B cell (primary cell): ENCODE measurements around the gene PPP4R1. TPM values are rescaled to one million over a fixed set of nuclear protein-coding genes. Genes with fewer than 3 reads are reported as not detected.

ENCODE experiments used
- ATAC-seq: fragments of 200-7000 bp; cut with Tn5 transposase; one replicate; pipeline ENCODE4 v1.10.0; 2021; ENCODE audit warnings: low read depth, mild to moderate bottlenecking, moderate number of reproducible peaks, moderate library complexity
- CTCF ChIA-PET: fragments of 350-600 bp; sonication (Branson Sonifier 250); formaldehyde crosslinking; loops from one replicate; lab custom pipeline; 2021; ENCODE audit warnings: antibody characterized with exemption, inconsistent platforms; lab: Charles Lee
- POLR2A ChIA-PET: fragments of 350-600 bp; sonication (Branson Sonifier 250); formaldehyde crosslinking; loops from one replicate; lab custom pipeline; 2021; ENCODE audit warnings: antibody characterized with exemption; lab: Charles Lee
- DNase-seq: peaks from one replicate; pipeline ENCODE4 v3.0.0; 2013
- H2AFZ ChIP-seq: 2 replicates; pipeline ENCODE4 v1.6.1; 2012; ENCODE audit warnings: mild to moderate bottlenecking, low read depth, low read length; ENCODE audit not compliant: insufficient read depth, poor library complexity, severe bottlenecking
- H3K27ac ChIP-seq, 2 donors: 1 replicate in 1 of 2; 2 replicates in 1 of 2; pipeline ENCODE4 v1.5.1; 2012 to 2013; ENCODE audit warnings: low read length in 2 of 2, mild to moderate bottlenecking in 2 of 2, moderate library complexity in 1 of 2
- H3K27me3 ChIP-seq, 4 experiments: fragments of 200-600 bp in 1 of 4; sonication (generic) in 1 of 4; replicated peaks in 1 of 4; 1 replicate in 2 of 4; 2 replicates in 2 of 4; pipeline versions ENCODE4 v1.6.1 to v1.7.0; 2013 to 2016; ENCODE audit warnings: low read length in 3 of 4, mild to moderate bottlenecking in 2 of 4, mixed read lengths in 1 of 4, moderate library complexity in 1 of 4; ENCODE audit not compliant: insufficient read depth in 4 of 4, control insufficient read depth in 3 of 4; ENCODE audit errors: control extremely low read depth in 1 of 4
- H3K36me3 ChIP-seq, 2 experiments: replicated peaks in 1 of 2; 1 replicate in 1 of 2; 2 replicates in 1 of 2; pipeline versions ENCODE4 v1.6.1 to v1.7.1; 2013; ENCODE audit warnings: low read length in 1 of 2; ENCODE audit not compliant: insufficient read depth in 2 of 2, control insufficient read depth in 1 of 2; ENCODE audit errors: control extremely low read depth in 1 of 2, extremely low read depth in 1 of 2
- H3K4me1 ChIP-seq, 2 donors: fragments of 200-600 bp in 1 of 2; sonication (generic) in 1 of 2; 1 replicate in 1 of 2; 2 replicates in 1 of 2; pipeline versions ENCODE4 v1.5.1 to v1.6.1; 2013 to 2017; ENCODE audit warnings: low read length in 2 of 2; ENCODE audit not compliant: control insufficient read depth in 2 of 2, insufficient read depth in 2 of 2
- H3K4me2 ChIP-seq: replicated peaks from 2 replicates; pipeline ENCODE3; 2012; ENCODE audit warnings: mild to moderate bottlenecking, low read depth, low read length; ENCODE audit not compliant: poor library complexity, severe bottlenecking
- H3K4me3 ChIP-seq, 5 experiments: fragments of 200-600 bp in 1 of 5; sonication (generic) in 1 of 5; 1 replicate in 3 of 5; 2 replicates in 2 of 5; pipeline versions ENCODE4 v1.5.1 to v1.7.0; 2011 to 2016; ENCODE audit warnings: low read length in 4 of 5, mild to moderate bottlenecking in 4 of 5, low read depth in 2 of 5, control low read depth in 1 of 5, moderate library complexity in 1 of 5; ENCODE audit not compliant: insufficient read depth in 1 of 5; ENCODE audit errors: control extremely low read depth in 1 of 5, extremely low read depth in 1 of 5
- H3K79me2 ChIP-seq: fragments of 200-600 bp; sonication (generic); one replicate; pipeline ENCODE4 v1.6.0; 2016; ENCODE audit warnings: low read length; ENCODE audit not compliant: control insufficient read depth, insufficient read depth
- H3K9ac ChIP-seq: fragments of 200-600 bp; sonication (generic); 2 replicates; pipeline ENCODE4 v1.6.1; 2017; ENCODE audit warnings: mild to moderate bottlenecking, low read length, moderate library complexity
- H3K9me3 ChIP-seq, 3 donors: one replicate each; pipeline versions ENCODE4 v1.6.1 to v1.7.1; 2013; ENCODE audit warnings: low read length in 2 of 3; ENCODE audit not compliant: control insufficient read depth in 2 of 3, insufficient read depth in 1 of 3; ENCODE audit errors: control extremely low read depth in 1 of 3
- H4K20me1 ChIP-seq: 2 replicates; pipeline ENCODE4 v1.6.0; 2012; ENCODE audit warnings: mild to moderate bottlenecking, low read length; ENCODE audit not compliant: insufficient read depth, control insufficient read depth, poor library complexity, severe bottlenecking
- H3K27ac Mint-ChIP-seq: one replicate; pipeline ENCODE4 v1.8.0; 2021; ENCODE audit warnings: mixed read lengths
- H3K27me3 Mint-ChIP-seq: one replicate; pipeline ENCODE4 v1.8.0; 2021; ENCODE audit warnings: mixed read lengths
- H3K4me1 Mint-ChIP-seq: one replicate; pipeline ENCODE4 v1.8.0; 2021; ENCODE audit warnings: mixed read lengths
- H3K4me3 Mint-ChIP-seq: one replicate; pipeline ENCODE4 v1.8.0; 2021; ENCODE audit warnings: mixed read lengths
- H3K9me3 Mint-ChIP-seq: one replicate; pipeline ENCODE4 v1.8.0; 2022; ENCODE audit warnings: mixed read lengths; ENCODE audit not compliant: insufficient read depth
- EZH2 ChIP-seq: IDR thresholded peaks from 2 replicates; pipeline ENCODE4 v1.6.1; 2012; ENCODE audit warnings: borderline replicate concordance, low read depth, mild to moderate bottlenecking, moderate library complexity, low read length; ENCODE audit not compliant: insufficient read depth, poor library complexity, severe bottlenecking
- WGBS: methylation state at CpG from one replicate; pipeline ENCODE4 v1.1.5; 2013; ENCODE audit warnings: missing lambda C conversion rate; ENCODE audit not compliant: insufficient coverage; 5-methylcytosine and 5-hydroxymethylcytosine counted together
- intact Hi-C: fragments of 100-400 bp; cut with micrococcal nuclease; formaldehyde crosslinking; loops from one replicate; pipeline ENCODE4 v1.10.0; 2022
- polyA plus RNA-seq: library from polyadenylated mRNA; depleted of rRNA; stranded (reverse); fragments of >200 nt; gene quantifications from 2 replicates; pipeline ENCODE4 v1.2.3, GENCODE V29; 2012
- total RNA-seq, 2 donors: library from RNA; stranded (reverse); fragments of 120-200 nt in 1 of 2; gene quantifications; 1 replicate in 1 of 2; 2 replicates in 1 of 2; pipeline versions ENCODE4 v1.2.3 to v1.2.4, GENCODE V29; 2013 to 2022
- TF ChIP-seq, protein P1 (sequence below): fragments of 200-600 bp; IDR thresholded peaks from one replicate; pipeline ENCODE4 v1.8.0; 2022; ENCODE audit warnings: antibody characterized with exemption, mild to moderate bottlenecking

Gene PPP4R1
- total and polyA plus RNA-seq, 2 donors (not counting 1 experiment from before 2014, with no cell fraction given) = 33.4 to 57.1 TPM

DNA sequence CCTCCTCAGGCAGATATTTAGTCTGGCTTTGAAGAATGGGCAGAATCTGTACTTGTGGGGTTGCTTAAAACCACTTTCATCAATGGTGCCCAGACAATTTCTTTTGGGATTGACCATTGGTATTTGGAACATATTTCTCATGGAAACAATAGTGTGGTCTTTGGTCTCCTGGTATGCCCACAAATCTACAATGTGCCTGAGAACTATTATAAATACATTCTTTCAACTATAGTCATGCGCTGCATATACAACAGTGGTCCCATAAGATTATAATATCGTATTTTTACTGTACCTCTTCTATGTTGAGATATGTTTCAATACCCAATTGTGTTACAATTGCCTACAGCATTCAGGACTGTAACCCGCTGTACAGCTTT, 34.8 kb upstream of the PPP4R1 start:
- intact Hi-C loops = no loop called here
- no peak for DNase-seq
- POLR2A ChIA-PET = no interaction called here
- Mint-ChIP-seq H3K4me1 (no peaks in the 10 kb centered on the region), H3K27ac (no peak overlapping the region), H3K4me3 (no peak overlapping the region), H3K9me3 (no peaks in the 10 kb centered on the region), H3K27me3 (peaks cover 2% of the 10 kb centered on the region)
- no peak for ATAC-seq
- Histone ChIP-seq H3K4me3 (no peak overlapping the region), H3K4me1 (no peaks in the 10 kb centered on the region), H3K27me3 (peaks cover 0 to 3% (median 0%) of the 10 kb centered on the region in 4 experiments), H2AFZ (no peak overlapping the region), H3K79me2 (no peaks in the 10 kb centered on the region), H3K4me2 (no peak overlapping the region), H3K36me3 (no peaks in the 10 kb centered on the region), H3K9ac (no peak overlapping the region), H3K9me3 (no peaks in the 10 kb centered on the region), H4K20me1 (no peaks in the 10 kb centered on the region), H3K27ac (no peak overlapping the region)
- 90% methylated on average over 1 of the region's 3 CpGs for WGBS
- TF ChIP-seq, protein P1, sequence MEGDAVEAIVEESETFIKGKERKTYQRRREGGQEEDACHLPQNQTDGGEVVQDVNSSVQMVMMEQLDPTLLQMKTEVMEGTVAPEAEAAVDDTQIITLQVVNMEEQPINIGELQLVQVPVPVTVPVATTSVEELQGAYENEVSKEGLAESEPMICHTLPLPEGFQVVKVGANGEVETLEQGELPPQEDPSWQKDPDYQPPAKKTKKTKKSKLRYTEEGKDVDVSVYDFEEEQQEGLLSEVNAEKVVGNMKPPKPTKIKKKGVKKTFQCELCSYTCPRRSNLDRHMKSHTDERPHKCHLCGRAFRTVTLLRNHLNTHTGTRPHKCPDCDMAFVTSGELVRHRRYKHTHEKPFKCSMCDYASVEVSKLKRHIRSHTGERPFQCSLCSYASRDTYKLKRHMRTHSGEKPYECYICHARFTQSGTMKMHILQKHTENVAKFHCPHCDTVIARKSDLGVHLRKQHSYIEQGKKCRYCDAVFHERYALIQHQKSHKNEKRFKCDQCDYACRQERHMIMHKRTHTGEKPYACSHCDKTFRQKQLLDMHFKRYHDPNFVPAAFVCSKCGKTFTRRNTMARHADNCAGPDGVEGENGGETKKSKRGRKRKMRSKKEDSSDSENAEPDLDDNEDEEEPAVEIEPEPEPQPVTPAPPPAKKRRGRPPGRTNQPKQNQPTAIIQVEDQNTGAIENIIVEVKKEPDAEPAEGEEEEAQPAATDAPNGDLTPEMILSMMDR = no peak
- no peak for TF ChIP-seq EZH2
- CTCF ChIA-PET = interaction anchor here (0.7 to 1.1 kb wide), 2 partner anchors 37 to 60 kb away, joined by 3 read pairs; no protein-coding TSS in a partner anchor

DNA sequence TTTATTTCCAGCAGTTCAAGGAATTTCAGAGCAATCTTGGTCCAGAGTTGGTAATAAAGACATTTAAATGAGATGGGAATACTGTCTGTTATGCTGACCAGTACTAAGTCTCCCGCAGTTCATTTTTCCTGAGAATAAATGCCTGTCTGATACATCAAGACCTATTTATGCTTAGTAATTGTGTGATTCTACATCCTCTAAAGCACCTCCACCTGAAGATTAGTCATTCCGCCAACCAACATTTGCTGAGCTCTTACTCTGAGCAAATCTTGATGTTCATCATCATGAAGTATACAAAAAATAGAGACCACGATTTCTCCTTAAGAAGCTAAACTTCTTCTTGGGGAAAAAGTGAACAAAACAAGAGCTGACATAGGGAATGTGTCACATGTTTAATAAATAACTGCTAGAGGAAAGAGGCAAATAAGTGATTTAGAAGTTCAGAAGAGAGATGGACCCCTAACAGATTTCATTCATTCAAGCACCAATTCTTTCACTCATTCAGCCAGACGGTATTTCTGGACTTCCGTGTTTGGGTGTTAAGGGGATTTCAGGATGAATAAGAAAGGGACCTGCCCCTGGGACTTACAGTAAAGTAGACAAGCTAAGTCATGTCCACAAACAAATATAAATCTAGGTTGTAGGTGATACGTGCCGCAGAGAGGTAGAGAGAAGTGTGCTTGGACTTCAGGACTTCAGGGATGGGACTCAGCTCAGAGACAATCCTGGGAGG, 34.2 kb upstream of the PPP4R1 start:
- H3K4me2 ChIP-seq = no peak overlapping the region

More for the DNA sequence above, 34.2 kb upstream of the PPP4R1 start:
- intact Hi-C loops = no loop called here
- Mint-ChIP-seq H3K27ac (no peak overlapping the region), H3K27me3 (peaks cover 2% of the 10 kb centered on the region), H3K4me1 (no peaks in the 10 kb centered on the region), H3K9me3 (no peaks in the 10 kb centered on the region), H3K4me3 (no peak overlapping the region)
- Histone ChIP-seq H3K4me3 (no peak overlapping the region), H3K79me2 (no peaks in the 10 kb centered on the region), H2AFZ (no peak overlapping the region), H3K9me3 (no peaks in the 10 kb centered on the region), H3K36me3 (no peaks in the 10 kb centered on the region), H3K4me1 (no peaks in the 10 kb centered on the region), H3K9ac (no peak overlapping the region), H3K27me3 (peaks cover 0 to 3% (median 0%) of the 10 kb centered on the region in 4 experiments), H4K20me1 (no peaks in the 10 kb centered on the region), H3K27ac (no peak overlapping the region)
- DNase-seq (no peak), ATAC-seq (no peak)
- CTCF ChIA-PET = interaction anchor here (1.1 kb wide), 1 partner anchor 36 kb away, joined by 3 read pairs; no protein-coding TSS in a partner anchor
- TF ChIP-seq EZH2 = no peak
- TF ChIP-seq, protein P1 = no peak
- POLR2A ChIA-PET = no interaction called here
- 79% methylated on average over 2 of the region's 7 CpGs for WGBS
